Lung (tissue), 12 donors: Measurements from ENCODE around the gene MAPK14. TPM values are rescaled to one million over a fixed set of nuclear protein-coding genes. Genes with fewer than 3 reads are reported as not detected.

Source experiments
- ATAC-seq: fragments of 200-7000 bp; cut with Tn5 transposase; one replicate; pipeline ENCODE4 v1.9.1; 2020; ENCODE audit warnings: moderate number of reproducible peaks; ENCODE audit not compliant: insufficient read depth, low FRiP score
- DNase-seq, 3 donors: peaks; one replicate each; pipeline ENCODE4 v3.0.0-alpha.2; 2013 to 2017
- H3K27ac ChIP-seq, 2 donors: one replicate each; pipeline ENCODE4 v1.5.1; 2013; ENCODE audit warnings: mild to moderate bottlenecking in 2 of 2, moderate library complexity in 2 of 2, control low read depth in 1 of 2, inconsistent platforms in 1 of 2, low read depth in 1 of 2, low read length in 1 of 2
- H3K27me3 ChIP-seq, 3 donors: one replicate each; pipeline ENCODE4 v1.5.1; 2013; ENCODE audit warnings: low read length in 2 of 3; ENCODE audit not compliant: control insufficient read depth in 3 of 3, insufficient read depth in 3 of 3
- H3K36me3 ChIP-seq, 4 donors: one replicate each; pipeline ENCODE4 v1.5.1; 2013; ENCODE audit warnings: low read length in 4 of 4, mild to moderate bottlenecking in 1 of 4, moderate library complexity in 1 of 4; ENCODE audit not compliant: control insufficient read depth in 4 of 4, insufficient read depth in 4 of 4
- H3K4me1 ChIP-seq, 5 donors: one replicate each; pipeline ENCODE4 v1.5.1; 2013; ENCODE audit warnings: low read length in 5 of 5, mild to moderate bottlenecking in 2 of 5, moderate library complexity in 1 of 5; ENCODE audit not compliant: control insufficient read depth in 5 of 5, insufficient read depth in 5 of 5
- H3K4me3 ChIP-seq: one replicate; pipeline ENCODE4 v1.5.1; 2013; ENCODE audit warnings: mild to moderate bottlenecking, control low read depth, moderate library complexity
- H3K9ac ChIP-seq, 2 donors: one replicate each; pipeline ENCODE4 v1.5.1; 2013; ENCODE audit warnings: low read length in 2 of 2, control low read depth in 1 of 2; ENCODE audit not compliant: insufficient read depth in 1 of 2
- H3K9me3 ChIP-seq, 4 donors: one replicate each; pipeline ENCODE4 v1.5.1; 2013; ENCODE audit warnings: low read length in 3 of 4, mild to moderate bottlenecking in 1 of 4, moderate library complexity in 1 of 4; ENCODE audit not compliant: control insufficient read depth in 4 of 4, insufficient read depth in 3 of 4
- CTCF ChIP-seq: IDR thresholded peaks from 2 replicates; pipeline ENCODE4 v1.5.1; 2012; ENCODE audit warnings: mild to moderate bottlenecking; ENCODE audit errors: control extremely low read depth, extremely low read depth
- WGBS, 2 donors: extraction: QIAGEN DNeasy Blood & Tissue Kit; methylation state at CpG; one replicate each; pipeline ENCODE4 v1.1.7; 2013; 5-methylcytosine and 5-hydroxymethylcytosine counted together
- polyA plus RNA-seq, 2 donors: library from polyadenylated mRNA; stranded (reverse); fragments of 200-250 nt; gene quantifications; one replicate each; pipeline ENCODE4 v1.2.1, GENCODE V29; 2013
- total RNA-seq, 2 donors: library from RNA; depleted of rRNA in 1 of 2; stranded (reverse); fragments of >200 nt in 1 of 2; gene quantifications; one replicate each; pipeline ENCODE4 v1.2.1, GENCODE V29; 2014 to 2021
- donor health status: control.
- donor health status: control.
- donor health status: Bipolar disorder and iron deficiency.
- donor health status: healthy.
- donor health status: DM: yes; HTN: yes; CAD: no.

MAPK14 gene
- total and polyA plus RNA-seq, 4 donors, result 12.8 to 93.3 (median 59.5) TPM

- no peaks in the 10 kb centered on the region for H3K9me3 ChIP-seq
- no peak overlapping the region for H3K9ac ChIP-seq
- DNase-seq (no peak), ATAC-seq (no peak)
- H3K4me3 ChIP-seq, result no peak overlapping the region
- no peaks in the 10 kb centered on the region for H3K27me3 ChIP-seq
- TF ChIP-seq CTCF, result no peak
- 96% methylated on average over 7 of the region's 7 CpGs for WGBS, 2 donors
- no peaks in the 10 kb centered on the region for H3K4me1 ChIP-seq
- H3K27ac ChIP-seq, result no peak overlapping the region
- H3K36me3 ChIP-seq, result peaks cover 19 to 33% (median 24%) of the 10 kb centered on the region in 4 donors
Observed at GRCh38 chr6:36111526-36111925, 83.9 kb downstream of the MAPK14 start.

- no peak overlapping the region for H3K27ac ChIP-seq
- no peaks in the 10 kb centered on the region for H3K4me1 ChIP-seq
- ATAC-seq, result no peak
- no peaks in the 10 kb centered on the region for H3K9me3 ChIP-seq
- peaks cover 11 to 30% (median 18%) of the 10 kb centered on the region in 4 donors for H3K36me3 ChIP-seq
- no peak overlapping the region for H3K4me3 ChIP-seq
- no peak overlapping the region for H3K9ac ChIP-seq
- H3K27me3 ChIP-seq, result no peaks in the 10 kb centered on the region
- no peak for TF ChIP-seq CTCF
- DNase-seq, result no peak
Observed at GRCh38 chr6:36113049-36113448, 85.4 kb downstream of the MAPK14 start.

GRCh38 chr6:36113703-36114102, 86.1 kb downstream of the MAPK14 start:
- H3K27ac ChIP-seq, result no peak overlapping the region
- no peaks in the 10 kb centered on the region for H3K9me3 ChIP-seq
- no peak for ATAC-seq
- peaks cover 0 to 5% (median 0%) of the 10 kb centered on the region in 5 donors for H3K4me1 ChIP-seq
- H3K4me3 ChIP-seq, result no peak overlapping the region
- H3K36me3 ChIP-seq, result peaks cover 7 to 23% (median 12%) of the 10 kb centered on the region in 4 donors
- DNase-seq, result no peak
- no peak for TF ChIP-seq CTCF
- no peaks in the 10 kb centered on the region for H3K27me3 ChIP-seq
- H3K9ac ChIP-seq, result no peak overlapping the region
- WGBS, 2 donors, result 85 to 94% methylated on average over 2 of the region's 2 CpGs

- peak overlapping the region in 1 of 2 donors; percentile 47 for H3K27ac ChIP-seq
- no peak overlapping the region for H3K9ac ChIP-seq
- H3K4me3 ChIP-seq, result no peak overlapping the region
- DNase-seq (no peak), ATAC-seq (no peak)
- TF ChIP-seq CTCF, result no peak
- peaks cover 0 to 5% (median 0%) of the 10 kb centered on the region in 5 donors for H3K4me1 ChIP-seq
- H3K9me3 ChIP-seq, result no peaks in the 10 kb centered on the region
- WGBS, 2 donors, result 36 to 56% methylated on average over 4 of the region's 4 CpGs
- H3K36me3 ChIP-seq, result peaks cover 4 to 21% (median 6%) of the 10 kb centered on the region in 4 donors
- H3K27me3 ChIP-seq, result no peaks in the 10 kb centered on the region
Observed at GRCh38 chr6:36114798-36115408, 87.3 kb downstream of the MAPK14 start.
